Stimulated activated CD4-positive, alpha-beta T cell treated with anti-CD3 and anti-CD28 coated beads, Interleukin-15, amount 100 ng/mL, for 24 hours (primary cell): Measurements from ENCODE around the gene BRPF1.

Experiments used
- DNase-seq: peaks from one replicate; pipeline ENCODE4 v3.0.0-alpha.2; 2020

The BRPF1 gene

DNA sequence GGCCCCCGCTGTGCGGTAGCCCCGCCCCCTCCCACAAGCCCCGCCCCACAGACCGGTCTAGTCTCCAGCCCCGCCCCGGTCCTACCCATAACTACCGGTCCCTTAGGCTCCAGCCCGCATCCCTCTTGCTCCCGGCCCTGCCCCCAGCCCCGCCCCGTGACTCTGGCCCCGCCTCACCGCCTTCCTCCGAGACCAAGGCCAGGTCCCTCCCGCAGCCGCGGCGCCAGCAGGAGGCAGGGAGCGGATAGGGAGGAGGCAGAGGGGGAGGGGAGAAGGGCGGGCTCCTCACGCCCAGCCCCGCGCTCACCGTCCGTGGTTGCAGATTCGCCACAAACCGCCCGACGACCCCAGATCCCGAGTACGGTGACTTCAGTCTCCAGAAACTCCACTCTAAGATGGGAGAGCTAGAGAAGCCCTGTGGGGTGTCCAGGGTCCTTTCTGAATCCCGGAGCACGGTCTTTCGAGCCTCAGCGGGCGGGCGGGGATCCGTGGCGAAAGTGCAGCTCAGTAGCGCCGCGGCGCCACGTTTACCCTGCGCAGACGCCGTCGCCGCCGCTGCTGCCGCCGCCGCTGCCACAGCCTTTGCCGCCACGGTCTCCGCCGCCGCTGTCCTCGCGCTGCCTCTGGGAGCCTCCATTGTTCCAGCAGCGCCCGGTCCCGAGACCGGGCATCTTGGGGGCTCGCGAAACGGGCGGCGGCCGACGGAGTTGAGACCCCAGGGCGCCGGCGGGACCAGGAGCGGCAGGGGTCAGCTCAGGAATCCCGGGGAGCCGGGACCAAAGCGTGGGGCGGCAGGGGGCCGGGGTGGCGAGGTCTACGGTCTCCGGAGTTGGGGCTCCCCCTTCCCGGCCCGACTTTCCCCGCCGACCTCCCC, at the start of gene BRPF1:
BRPF1 (plus strand) TSS at position 530 of the 874 bp plus-strand sequence. CDS start 2,406 bp downstream, outside the sequence.
- DNase-seq, result peak; percentile 100

GRCh38 chr3:9682096-9682495, 49.4 kb upstream of the BRPF1 start:
- DNase-seq, result no peak

DNA sequence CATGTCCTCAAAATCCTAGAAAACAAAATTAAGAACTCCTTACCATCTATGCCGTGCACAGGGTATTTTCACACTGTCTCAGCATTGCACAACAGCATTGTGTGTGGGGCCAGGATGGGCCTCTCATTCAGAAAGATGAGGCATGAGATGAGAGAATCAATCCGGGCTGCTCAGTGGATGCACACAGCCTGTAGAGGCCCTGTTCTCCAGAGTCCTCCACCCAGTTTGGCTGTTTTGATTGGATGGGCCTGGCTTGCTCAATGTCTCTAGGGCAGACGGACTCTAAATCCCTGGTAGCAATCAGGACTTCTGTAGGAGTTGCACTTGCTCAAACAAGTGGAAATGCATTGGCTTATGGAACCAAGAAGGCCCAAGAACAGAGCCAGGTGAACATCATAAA, 48.1 kb upstream of the BRPF1 start:
- DNase-seq, result no peak

DNA sequence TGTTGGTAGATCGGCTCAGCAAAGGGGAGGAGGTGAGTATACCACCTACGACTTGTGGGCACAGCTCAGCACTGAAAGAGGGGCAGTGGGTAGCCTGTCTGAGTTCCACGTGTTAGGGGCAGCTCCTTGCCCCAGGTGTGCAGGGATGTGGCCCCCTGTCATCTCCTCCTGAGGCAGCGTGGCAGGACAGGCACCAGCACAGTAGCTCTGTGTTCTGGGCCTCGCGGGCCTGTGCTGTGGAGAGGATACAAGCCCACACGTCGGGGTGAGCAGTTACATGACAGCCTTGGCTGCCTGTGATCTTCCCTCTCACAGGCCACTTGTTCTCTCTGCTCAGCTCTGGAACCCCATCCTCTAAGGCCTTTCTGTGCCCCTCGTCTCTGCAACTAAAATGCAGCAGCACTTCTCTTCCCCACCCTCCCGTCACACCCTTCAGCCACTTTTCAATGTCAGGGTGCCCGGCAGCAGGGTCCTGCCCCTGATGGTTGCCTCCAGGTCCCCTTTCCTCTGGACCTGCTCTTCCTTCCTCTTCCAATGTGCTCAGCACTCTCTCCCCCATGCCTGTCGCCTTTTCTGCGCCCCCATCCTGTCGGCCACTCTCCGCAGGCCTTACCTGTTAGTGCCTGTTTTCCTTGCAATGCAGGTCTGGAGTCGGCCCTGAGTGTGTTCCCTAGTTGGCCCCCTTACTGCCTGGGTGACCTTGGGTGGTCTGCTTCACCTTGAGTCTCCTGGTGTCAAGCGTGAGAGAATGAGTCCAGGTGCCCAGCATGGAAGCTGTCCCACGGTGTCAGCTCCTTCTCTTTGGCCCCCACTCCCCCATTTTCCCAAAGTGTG, 46.1 kb upstream of the BRPF1 start:
- DNase-seq, result no peak

DNA sequence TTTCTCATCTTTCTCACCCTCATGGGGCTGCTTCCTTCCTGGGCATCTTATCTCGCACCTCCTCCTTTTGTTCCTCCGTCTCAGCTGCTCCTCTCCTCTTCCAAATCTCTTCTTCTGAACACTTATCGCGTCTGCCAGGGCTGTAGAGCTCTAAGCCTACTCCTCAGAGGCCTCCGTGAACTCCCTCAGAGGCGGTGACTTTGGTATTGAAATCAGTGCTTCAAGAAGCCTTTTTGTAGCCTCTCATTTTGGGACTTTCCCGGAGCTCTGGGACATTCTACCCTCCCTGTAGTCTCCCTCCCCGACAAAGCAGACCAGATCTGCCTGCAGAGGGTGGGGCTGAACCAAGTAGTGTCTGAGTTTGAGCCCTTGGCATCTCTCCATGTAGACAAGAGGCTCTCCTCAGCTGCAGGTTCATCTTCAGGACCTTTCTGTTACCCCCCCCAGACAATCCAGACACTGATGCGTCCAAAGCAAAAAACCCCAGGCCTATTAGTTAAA, 45.4 kb upstream of the BRPF1 start:
- DNase-seq, result no peak

- DNase-seq, result no peak
Measured at GRCh38 chr3:9686703-9687102, 44.8 kb upstream of the BRPF1 start.

- DNase-seq, result no peak
Measured at GRCh38 chr3:9687514-9687913, 44.0 kb upstream of the BRPF1 start.

- no peak for DNase-seq
Measured at GRCh38 chr3:9688961-9689360, 42.6 kb upstream of the BRPF1 start.

DNA sequence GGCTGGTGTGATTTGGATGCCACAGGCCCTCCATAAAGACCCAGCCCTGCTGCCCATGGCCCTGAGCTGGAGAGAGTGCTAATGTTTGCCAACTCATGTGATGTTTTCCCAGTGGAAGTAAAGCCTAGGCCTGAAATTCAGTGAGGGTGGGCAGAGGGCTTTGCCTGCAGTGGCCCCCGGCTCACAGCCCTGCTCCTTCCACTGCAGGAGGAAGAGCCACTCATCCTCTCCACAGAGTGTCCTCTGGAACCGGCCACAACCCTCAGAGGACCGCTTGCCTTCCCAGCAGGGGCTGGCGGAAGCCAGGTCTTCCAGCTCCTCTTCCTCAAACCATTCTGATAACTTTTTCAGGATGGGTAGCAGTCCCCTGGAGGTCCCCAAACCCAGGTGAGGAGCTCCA, 41.8 kb upstream of the BRPF1 start:
- DNase-seq, result no peak

GRCh38 chr3:9690451-9691450, 40.8 kb upstream of the BRPF1 start:
- no peak for DNase-seq

DNA sequence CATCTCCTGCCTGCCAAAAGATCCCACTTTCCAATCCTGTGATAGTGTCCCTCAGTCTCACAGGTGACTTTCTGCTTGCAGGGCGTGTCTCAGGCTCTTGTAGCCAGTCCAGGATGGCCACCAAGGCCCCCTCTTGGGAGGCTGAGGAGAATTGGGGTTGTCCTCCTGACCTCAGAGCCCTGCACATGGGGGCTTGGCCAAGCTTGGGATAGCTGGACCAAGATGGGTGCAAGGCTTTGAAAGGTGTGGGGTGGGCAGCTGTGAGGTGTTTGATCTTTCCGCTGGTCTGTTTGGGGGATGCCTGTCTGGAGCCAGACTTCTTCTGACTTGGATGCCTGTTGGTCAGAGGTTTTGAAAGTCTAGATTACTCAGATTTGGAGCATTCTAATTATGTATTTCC, 39.9 kb upstream of the BRPF1 start:
- no peak for DNase-seq

- no peak for DNase-seq
Measured at GRCh38 chr3:9692416-9692815, 39.1 kb upstream of the BRPF1 start.

DNA sequence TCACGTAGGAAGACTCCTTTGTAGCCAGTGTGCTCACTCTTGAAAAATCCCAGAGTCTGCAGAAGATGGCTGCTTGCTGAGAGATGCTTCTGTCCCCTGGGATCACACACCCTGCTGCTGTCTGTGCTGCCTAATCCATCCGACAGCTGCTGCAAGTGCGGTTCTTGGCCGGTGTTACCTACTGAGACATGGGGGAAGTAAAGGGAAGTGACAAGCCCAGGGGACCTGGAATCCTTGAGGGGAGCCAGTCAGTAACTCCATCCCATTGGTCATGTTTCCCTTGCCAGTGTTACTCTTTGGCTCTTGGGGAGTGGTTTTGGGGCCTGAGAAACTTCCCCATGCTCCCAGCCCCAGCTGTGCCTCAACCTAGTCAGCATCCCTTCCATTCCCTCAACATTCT, 36.2 kb upstream of the BRPF1 start:
- DNase-seq, result no peak

GRCh38 chr3:9695746-9696145, 35.8 kb upstream of the BRPF1 start:
- DNase-seq, result no peak

- no peak for DNase-seq
Measured at GRCh38 chr3:9696480-9697220, 34.9 kb upstream of the BRPF1 start.

DNA sequence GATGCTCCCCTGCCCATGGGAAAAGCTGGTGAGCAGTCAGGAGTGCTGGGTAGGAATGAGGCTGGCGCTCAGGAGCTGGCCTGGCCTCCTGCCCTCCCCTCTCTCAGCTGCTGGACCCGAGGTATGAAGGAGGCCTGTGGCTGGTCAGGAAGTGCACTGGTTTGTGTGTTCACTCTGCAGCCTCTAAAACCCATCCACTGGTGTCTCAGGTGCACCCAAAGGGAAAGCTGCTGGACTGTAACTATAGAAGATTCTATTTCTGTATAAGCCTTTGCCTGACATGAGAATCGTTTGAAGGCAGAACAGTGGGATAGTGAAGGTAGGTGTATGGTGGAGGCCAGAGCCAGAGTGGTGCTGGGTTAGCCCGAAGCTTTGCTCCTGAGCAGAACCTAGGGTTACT, 33.6 kb upstream of the BRPF1 start:
- DNase-seq, result no peak

GRCh38 chr3:9698293-9698692, 33.2 kb upstream of the BRPF1 start:
- DNase-seq, result no peak

GRCh38 chr3:9700536-9700935, 31.0 kb upstream of the BRPF1 start:
- no peak for DNase-seq

DNA sequence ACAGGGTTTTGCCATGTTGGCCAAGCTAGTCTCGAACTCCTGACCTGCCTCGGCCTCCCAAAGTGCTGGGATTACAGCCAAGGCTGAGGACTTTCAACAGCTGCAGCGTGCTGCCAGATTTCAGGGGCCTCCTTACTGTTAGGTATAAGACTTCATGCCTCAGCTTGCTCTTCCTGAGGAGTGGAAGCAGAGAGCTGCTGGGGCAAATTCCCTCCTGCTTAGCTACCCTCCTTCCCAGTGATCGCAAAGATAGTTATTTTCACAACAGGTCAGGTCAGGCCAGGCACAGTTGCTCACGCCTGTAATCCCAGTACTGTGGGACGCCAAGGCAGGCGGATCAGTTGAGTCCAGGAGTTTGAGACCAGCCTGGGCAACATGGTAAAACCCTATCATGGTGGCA, 30.5 kb upstream of the BRPF1 start:
- DNase-seq, result no peak

DNA sequence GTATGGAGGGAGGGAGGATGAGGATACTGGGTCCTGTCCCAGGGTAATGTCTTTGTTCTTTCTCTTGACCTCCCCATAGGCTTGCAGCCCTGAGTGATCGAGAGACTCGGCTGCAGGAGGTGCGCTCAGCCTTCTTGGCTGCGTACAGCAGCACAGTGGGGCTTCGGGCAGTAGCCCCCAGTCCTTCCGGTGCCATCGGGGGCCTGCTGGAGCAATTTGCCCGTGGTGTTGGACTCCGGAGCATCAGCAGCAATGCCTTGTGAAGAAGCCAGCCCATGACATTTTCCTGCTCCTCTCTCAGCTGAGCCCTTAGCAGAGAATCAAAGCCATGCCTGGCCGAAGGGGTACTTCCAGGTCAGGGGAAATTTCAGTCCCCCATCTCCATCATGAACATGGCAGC, 29.8 kb upstream of the BRPF1 start:
- DNase-seq, result no peak

DNA sequence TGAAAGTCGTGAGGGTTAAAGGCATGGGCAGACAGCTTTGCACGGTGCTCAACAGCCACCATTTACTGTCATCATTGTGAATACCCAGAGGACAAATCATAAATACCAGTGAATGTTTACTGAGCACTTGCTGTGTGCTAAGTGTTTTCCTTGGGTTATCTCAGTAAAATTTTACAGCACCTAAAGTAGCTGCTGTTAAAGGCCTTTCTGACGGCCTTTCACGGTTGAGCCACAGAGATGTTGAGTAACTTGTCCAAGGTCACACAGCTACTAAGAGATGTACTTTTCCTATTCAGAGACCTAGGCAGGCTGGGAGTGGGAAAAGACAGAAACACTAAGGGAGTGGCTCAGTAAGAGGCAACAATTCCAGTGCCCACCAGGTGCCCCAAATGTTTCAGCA, 28.3 kb upstream of the BRPF1 start:
- no peak for DNase-seq
